Muscle of arm (tissue), 14 donors: Measurements from ENCODE around the gene UMPS. TPM values are rescaled to one million over a fixed set of nuclear protein-coding genes. Genes with fewer than 3 reads are reported as not detected.
A peak's percentile ranks its signal among the peaks of the same experiment; 100 is the strongest.

Experiments
- DNase-seq: peaks from one replicate; pipeline ENCODE4 v3.0.0-alpha.2; 2013
- long read RNA-seq, 11 donors: transcript quantifications; one replicate each; lab custom pipeline, GENCODE V29; 2026
- polyA plus RNA-seq, 12 donors: library from polyadenylated mRNA; unstranded; fragments of 120-200 nt; gene quantifications; one replicate each; pipeline ENCODE4 v1.2.1, GENCODE V29; 2013; ENCODE audit not compliant: insufficient read length in 12 of 12

UMPS gene
- 10 to 100 TPM in 11 of 12 donors, not detected in 1; 16.3 to 27.7 (median 21.2) TPM for polyA plus RNA-seq
- long read RNA-seq, donor 1, full-length matches to known transcripts = 13 of 27 reads
- long read RNA-seq, donor 1, partial matches to known transcripts = 14 of 27 reads
- long read RNA-seq, donor 1, other reads (novel, unspliced or antisense) = 0 of 27 reads
- long read RNA-seq, donor 2, full-length matches to known transcripts = 6 of 11 reads
- long read RNA-seq, donor 2, partial matches to known transcripts = 5 of 11 reads
- long read RNA-seq, donor 2, other reads (novel, unspliced or antisense) = 0 of 11 reads
- long read RNA-seq, donor 3, full-length matches to known transcripts = 4 of 4 reads
- long read RNA-seq, donor 3, partial matches to known transcripts = 0 of 4 reads
- long read RNA-seq, donor 3, other reads (novel, unspliced or antisense) = 0 of 4 reads
- long read RNA-seq, donor 4, full-length matches to known transcripts = 2 of 7 reads
- long read RNA-seq, donor 4, partial matches to known transcripts = 5 of 7 reads
- long read RNA-seq, donor 4, other reads (novel, unspliced or antisense) = 0 of 7 reads
- long read RNA-seq, donor 5, full-length matches to known transcripts = 7 of 16 reads
- long read RNA-seq, donor 5, partial matches to known transcripts = 9 of 16 reads
- long read RNA-seq, donor 5, other reads (novel, unspliced or antisense) = 0 of 16 reads
- long read RNA-seq, donor 6, full-length matches to known transcripts = 3 of 3 reads
- long read RNA-seq, donor 6, partial matches to known transcripts = 0 of 3 reads
- long read RNA-seq, donor 6, other reads (novel, unspliced or antisense) = 0 of 3 reads
- long read RNA-seq, donor 7, full-length matches to known transcripts = 4 of 4 reads
- long read RNA-seq, donor 7, partial matches to known transcripts = 0 of 4 reads
- long read RNA-seq, donor 7, other reads (novel, unspliced or antisense) = 0 of 4 reads
- long read RNA-seq, donor 8, full-length matches to known transcripts = 3 of 11 reads
- long read RNA-seq, donor 8, partial matches to known transcripts = 8 of 11 reads
- long read RNA-seq, donor 8, other reads (novel, unspliced or antisense) = 0 of 11 reads
- long read RNA-seq, donor 9, full-length matches to known transcripts = 3 of 3 reads
- long read RNA-seq, donor 9, partial matches to known transcripts = 0 of 3 reads
- long read RNA-seq, donor 9, other reads (novel, unspliced or antisense) = 0 of 3 reads
- long read RNA-seq, donor 10, full-length matches to known transcripts = 6 of 6 reads
- long read RNA-seq, donor 10, partial matches to known transcripts = 0 of 6 reads
- long read RNA-seq, donor 10, other reads (novel, unspliced or antisense) = 0 of 6 reads
- long read RNA-seq, donor 11, full-length matches to known transcripts = 6 of 6 reads
- long read RNA-seq, donor 11, partial matches to known transcripts = 0 of 6 reads
- long read RNA-seq, donor 11, other reads (novel, unspliced or antisense) = 0 of 6 reads

GRCh38 chr3:124730129-124730940, at the start of gene UMPS:
TSS of gene UMPS (plus strand) at chr3:124730452. CDS start at chr3:124730472, 20 bp downstream.
- peak; percentile 87 for DNase-seq

GRCh38 chr3:124680521-124680920, 49.7 kb upstream of the UMPS start:
- DNase-seq = no peak

GRCh38 chr3:124682263-124682662, 48.0 kb upstream of the UMPS start:
- no peak for DNase-seq

- DNase-seq = no peak
Observed at GRCh38 chr3:124684459-124684858, 45.8 kb upstream of the UMPS start.

GRCh38 chr3:124685067-124685466, 45.2 kb upstream of the UMPS start:
- DNase-seq = no peak

GRCh38 chr3:124685481-124685880, 44.8 kb upstream of the UMPS start:
- no peak for DNase-seq

- no peak for DNase-seq
Observed at GRCh38 chr3:124686028-124686670, 44.1 kb upstream of the UMPS start.

- DNase-seq = peak; percentile 79
Observed at GRCh38 chr3:124688581-124689454, 41.4 kb upstream of the UMPS start.

GRCh38 chr3:124691599-124691998, 38.7 kb upstream of the UMPS start:
- DNase-seq = no peak

- no peak for DNase-seq
Observed at GRCh38 chr3:124694486-124694885, 35.8 kb upstream of the UMPS start.

- no peak for DNase-seq
Observed at GRCh38 chr3:124695369-124695768, 34.9 kb upstream of the UMPS start.

- no peak for DNase-seq
Observed at GRCh38 chr3:124696006-124696405, 34.2 kb upstream of the UMPS start.

- DNase-seq = no peak
Observed at GRCh38 chr3:124697302-124697701, 33.0 kb upstream of the UMPS start.

- DNase-seq = no peak
Observed at GRCh38 chr3:124698030-124698770, 32.1 kb upstream of the UMPS start.

- DNase-seq = no peak
Observed at GRCh38 chr3:124699051-124699450, 31.2 kb upstream of the UMPS start.

- DNase-seq = no peak
Observed at GRCh38 chr3:124699686-124700396, 30.4 kb upstream of the UMPS start.

GRCh38 chr3:124700880-124701684, 29.2 kb upstream of the UMPS start:
- DNase-seq = no peak
